NCI-H69 (cell line): ENCODE results near the gene CPA5.

Experiments
- DNase-seq: peaks from one replicate; lab custom pipeline; 2025; lab: John Stamatoyannopoulos, UW

CPA5 gene

GRCh38 chr7:130397051-130397757 is 52.6 kb downstream of the CPA5 start:
- DNase-seq, result no peak

GRCh38 chr7:130397758-130398073 is 53.1 kb downstream of the CPA5 start:
- DNase-seq, result peak; percentile 69

GRCh38 chr7:130398526-130399090 is 54.0 kb downstream of the CPA5 start:
- no peak for DNase-seq

DNA sequence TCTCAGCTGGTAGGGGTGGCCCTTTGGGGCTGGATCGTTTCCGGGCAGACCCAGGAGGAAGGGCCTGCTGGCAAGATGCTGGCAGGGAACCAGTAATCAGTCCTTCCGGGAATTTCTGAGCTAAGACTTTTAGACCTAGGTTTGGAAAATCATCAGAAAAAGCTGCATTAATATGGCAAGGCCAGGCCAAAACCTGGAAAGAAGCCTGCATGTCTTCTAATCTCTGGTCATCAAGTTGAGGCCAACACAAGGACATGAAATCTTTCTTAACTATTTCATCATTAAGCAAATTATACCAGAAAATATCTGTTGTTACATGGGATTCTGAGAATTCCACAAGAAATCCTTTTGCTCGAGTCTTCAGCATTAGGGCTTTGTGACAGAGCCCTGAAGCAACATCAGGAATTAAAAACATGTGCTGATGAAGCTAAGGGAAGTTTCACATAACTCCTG is 55.5 kb downstream of the CPA5 start:
- DNase-seq, result no peak

DNA sequence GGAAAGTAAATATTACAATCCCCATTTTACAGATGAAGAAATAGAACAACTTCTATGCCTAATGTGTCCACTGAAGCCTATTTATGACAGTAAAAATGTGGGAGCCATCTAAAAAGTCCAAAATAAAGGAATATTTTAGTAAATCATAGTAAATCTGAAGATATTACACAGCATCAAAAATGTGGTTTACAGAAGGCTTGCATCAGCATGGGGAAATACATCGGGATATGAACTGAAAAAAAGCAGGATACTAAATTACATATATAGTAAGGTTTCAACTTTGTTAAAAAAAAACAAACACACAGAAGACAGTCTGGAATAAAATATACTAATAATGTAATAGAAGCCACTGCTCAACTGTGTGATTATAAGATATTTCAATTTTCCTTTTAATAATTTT is 56.5 kb downstream of the CPA5 start:
- DNase-seq, result no peak

GRCh38 chr7:130401578-130401977 is 57.0 kb downstream of the CPA5 start:
- no peak for DNase-seq

- no peak for DNase-seq
Measured at GRCh38 chr7:130405003-130405402, 60.4 kb downstream of the CPA5 start.

GRCh38 chr7:130409067-130409711 is 64.6 kb downstream of the CPA5 start:
- peak; percentile 77 for DNase-seq

- no peak for DNase-seq
Measured at GRCh38 chr7:130409712-130410072, 65.1 kb downstream of the CPA5 start.

- peak; percentile 81 for DNase-seq
Measured at GRCh38 chr7:130410868-130411541, 66.4 kb downstream of the CPA5 start.

- no peak for DNase-seq
Measured at GRCh38 chr7:130413201-130413600, 68.6 kb downstream of the CPA5 start.

DNA sequence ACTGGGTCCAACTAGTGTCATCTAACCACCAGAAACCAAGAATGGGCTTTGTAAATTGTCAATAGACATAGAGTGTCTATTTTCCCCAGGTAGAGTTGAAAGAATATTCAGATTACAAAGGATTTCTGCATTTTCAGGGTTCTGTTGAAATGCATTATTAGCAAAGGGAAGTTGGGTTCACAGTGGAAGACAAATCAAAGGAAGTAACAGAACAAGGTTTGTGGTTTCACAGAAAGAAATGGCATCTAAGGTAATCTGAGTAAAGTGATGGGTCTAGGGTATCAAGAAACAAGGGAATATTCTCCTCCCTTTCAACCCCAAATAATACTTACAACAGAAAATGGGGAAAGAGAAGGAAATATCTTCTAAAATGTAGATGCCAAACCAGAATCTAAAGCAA is 70.4 kb downstream of the CPA5 start:
- DNase-seq, result no peak

DNA sequence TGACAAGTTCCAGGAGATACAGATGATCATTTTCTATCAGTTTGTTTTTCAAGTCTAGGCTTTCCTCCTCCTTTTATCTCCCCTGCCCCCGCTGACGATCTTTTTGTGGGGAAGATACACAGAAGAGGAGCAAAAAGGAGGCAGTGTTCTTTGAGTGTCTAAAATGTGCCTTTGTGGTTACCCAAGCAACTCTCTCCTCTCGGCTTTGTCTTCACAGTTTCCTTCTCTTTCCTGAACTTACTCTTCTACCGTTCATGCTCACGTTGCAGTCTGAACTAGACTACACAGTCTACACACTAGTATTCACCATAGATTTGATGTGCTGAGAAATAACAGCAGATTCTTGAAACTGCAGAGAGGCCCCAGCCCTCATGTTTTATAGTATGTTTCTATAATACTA is 72.6 kb downstream of the CPA5 start:
- DNase-seq, result no peak

DNA sequence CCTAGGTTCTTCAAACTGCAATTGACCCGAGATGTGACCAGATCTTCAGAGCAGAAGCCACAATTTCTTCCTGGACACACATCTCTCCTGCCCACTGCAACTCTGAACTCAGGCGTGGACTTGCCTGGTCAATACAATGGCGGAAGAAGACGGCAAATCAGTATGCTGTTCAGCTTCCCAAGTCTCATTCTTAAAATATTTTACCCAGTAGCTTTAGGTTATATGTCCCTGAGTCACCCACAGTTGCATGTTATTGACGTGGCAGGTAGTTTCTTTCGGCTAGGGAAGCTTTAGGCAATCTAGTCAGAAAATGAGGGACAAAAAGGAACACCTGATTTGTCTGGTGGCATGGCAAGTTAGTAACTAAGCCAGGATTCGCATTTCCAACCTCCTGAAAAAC is 73.7 kb downstream of the CPA5 start:
- no peak for DNase-seq
